Measurements from ENCODE around the gene MRPL37. TPM values are rescaled to one million over a fixed set of nuclear protein-coding genes. Genes with fewer than 3 reads are reported as not detected.

Gene MRPL37
- polyA plus RNA-seq, 1 experiment, result 21.0 TPM

DNA sequence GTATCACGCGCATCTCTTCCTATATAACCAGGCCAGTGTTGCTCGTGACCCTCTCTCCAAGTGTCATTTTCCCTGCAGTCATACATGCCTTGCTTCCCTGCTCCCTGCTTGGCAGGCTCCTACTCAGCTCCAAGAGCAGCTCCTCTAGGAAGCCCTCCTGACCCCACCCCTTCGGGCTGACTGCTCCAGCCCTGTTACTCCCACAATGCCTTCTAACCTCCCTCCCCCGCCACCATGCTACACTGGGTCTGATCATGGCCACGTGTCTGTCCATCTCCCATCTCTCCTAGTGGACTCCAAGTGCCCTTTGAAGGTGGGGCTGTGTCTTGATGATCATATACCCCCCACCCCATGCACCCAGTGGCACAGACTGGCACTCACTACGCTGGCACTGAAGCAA is 44.7 kb downstream of the MRPL37 start:
- Histone ChIP-seq H3K4me3 (ENCODE audit: low read depth, low read length) (no peak overlapping the region), H3K36me3 (ENCODE audit: control insufficient read depth, insufficient read depth, low read length) (peaks cover 20% of the 10 kb centered on the region), H3K27me3 (ENCODE audit: control insufficient read depth, insufficient read depth, low read length) (no peaks in the 10 kb centered on the region)
- CTCF ChIA-PET, result interaction anchor here (1.1 kb wide), 1 partner anchor 15 kb away, joined by 4 read pairs; no protein-coding TSS in a partner anchor
- TF ChIP-seq, protein P1, sequence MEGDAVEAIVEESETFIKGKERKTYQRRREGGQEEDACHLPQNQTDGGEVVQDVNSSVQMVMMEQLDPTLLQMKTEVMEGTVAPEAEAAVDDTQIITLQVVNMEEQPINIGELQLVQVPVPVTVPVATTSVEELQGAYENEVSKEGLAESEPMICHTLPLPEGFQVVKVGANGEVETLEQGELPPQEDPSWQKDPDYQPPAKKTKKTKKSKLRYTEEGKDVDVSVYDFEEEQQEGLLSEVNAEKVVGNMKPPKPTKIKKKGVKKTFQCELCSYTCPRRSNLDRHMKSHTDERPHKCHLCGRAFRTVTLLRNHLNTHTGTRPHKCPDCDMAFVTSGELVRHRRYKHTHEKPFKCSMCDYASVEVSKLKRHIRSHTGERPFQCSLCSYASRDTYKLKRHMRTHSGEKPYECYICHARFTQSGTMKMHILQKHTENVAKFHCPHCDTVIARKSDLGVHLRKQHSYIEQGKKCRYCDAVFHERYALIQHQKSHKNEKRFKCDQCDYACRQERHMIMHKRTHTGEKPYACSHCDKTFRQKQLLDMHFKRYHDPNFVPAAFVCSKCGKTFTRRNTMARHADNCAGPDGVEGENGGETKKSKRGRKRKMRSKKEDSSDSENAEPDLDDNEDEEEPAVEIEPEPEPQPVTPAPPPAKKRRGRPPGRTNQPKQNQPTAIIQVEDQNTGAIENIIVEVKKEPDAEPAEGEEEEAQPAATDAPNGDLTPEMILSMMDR (IDR thresholded peaks at IDR 0.05; ENCODE audit: insufficient read depth, low read depth, low read length), result no peak
- no peak for DNase-seq (ENCODE audit: low read depth)
- POLR2A ChIA-PET, result no interaction called here

DNA sequence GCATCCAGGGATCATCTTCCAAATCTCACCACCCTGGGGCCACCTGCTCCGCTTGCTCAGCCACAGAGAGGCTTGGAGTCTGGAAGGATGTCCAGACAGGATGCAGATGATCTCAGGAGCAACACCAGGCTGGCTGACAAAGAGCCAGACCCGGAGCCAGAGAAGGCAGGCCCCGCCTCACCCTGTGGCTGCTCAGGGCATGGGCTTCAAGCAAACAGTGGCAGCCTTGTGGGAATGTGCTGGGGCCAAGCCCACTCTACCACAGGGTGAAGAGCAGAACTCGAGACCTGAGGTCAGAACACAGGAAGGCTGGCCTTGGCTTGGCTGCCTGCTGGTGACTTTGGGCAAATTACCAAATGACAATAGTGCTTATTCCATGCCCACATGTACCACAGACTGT is 45.5 kb downstream of the MRPL37 start:
- CTCF ChIA-PET, result no interaction called here
- H3K36me3 ChIP-seq (ENCODE audit: control insufficient read depth, insufficient read depth, low read length), result peaks cover 19% of the 10 kb centered on the region
- no peak overlapping the region for H3K4me3 ChIP-seq (ENCODE audit: low read depth, low read length)
- TF ChIP-seq, protein P1 (IDR thresholded peaks at IDR 0.05; ENCODE audit: insufficient read depth, low read depth, low read length), result no peak
- DNase-seq (ENCODE audit: low read depth), result no peak
- POLR2A ChIA-PET, result no interaction called here
- H3K27me3 ChIP-seq (ENCODE audit: control insufficient read depth, insufficient read depth, low read length), result no peaks in the 10 kb centered on the region

DNA sequence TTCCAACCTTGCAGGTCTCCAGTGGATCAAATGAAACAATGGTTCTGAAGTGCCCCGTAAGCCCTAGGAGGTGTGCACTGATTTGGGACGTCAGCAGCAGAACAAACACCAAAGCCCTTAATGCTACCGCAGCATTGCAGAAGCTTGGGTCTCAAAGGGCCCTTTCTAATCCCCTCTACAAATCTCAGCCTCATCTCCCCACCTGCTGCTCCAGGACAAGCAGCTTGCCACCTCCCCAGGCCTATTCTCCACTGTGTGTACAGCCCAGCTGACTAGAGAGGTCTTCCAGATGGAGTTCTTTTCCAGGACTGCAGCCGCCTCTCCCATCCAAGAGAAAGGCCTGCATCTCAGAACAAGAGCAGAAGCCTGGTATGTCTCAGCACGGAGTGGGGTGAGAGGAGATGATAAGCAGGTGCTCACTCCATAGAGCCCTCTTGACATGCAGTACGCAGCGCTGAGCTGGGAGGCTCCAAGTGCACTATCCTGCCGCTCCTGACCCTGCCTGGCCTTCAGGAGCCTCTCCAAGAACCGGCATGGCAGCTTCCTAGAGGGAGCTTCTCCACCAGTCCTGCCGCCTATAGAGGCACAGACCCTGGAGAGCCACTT is 46.3 kb downstream of the MRPL37 start:
- no peak for DNase-seq (ENCODE audit: low read depth)
- no peak overlapping the region for H3K4me3 ChIP-seq (ENCODE audit: low read depth, low read length)
- H3K36me3 ChIP-seq (ENCODE audit: control insufficient read depth, insufficient read depth, low read length), result peaks cover 20% of the 10 kb centered on the region
- no peaks in the 10 kb centered on the region for H3K27me3 ChIP-seq (ENCODE audit: control insufficient read depth, insufficient read depth, low read length)
- ChIA-PET POLR2A (no interaction called here), CTCF (no interaction called here)
- TF ChIP-seq, protein P1 (IDR thresholded peaks at IDR 0.05; ENCODE audit: insufficient read depth, low read depth, low read length), result no peak

DNA sequence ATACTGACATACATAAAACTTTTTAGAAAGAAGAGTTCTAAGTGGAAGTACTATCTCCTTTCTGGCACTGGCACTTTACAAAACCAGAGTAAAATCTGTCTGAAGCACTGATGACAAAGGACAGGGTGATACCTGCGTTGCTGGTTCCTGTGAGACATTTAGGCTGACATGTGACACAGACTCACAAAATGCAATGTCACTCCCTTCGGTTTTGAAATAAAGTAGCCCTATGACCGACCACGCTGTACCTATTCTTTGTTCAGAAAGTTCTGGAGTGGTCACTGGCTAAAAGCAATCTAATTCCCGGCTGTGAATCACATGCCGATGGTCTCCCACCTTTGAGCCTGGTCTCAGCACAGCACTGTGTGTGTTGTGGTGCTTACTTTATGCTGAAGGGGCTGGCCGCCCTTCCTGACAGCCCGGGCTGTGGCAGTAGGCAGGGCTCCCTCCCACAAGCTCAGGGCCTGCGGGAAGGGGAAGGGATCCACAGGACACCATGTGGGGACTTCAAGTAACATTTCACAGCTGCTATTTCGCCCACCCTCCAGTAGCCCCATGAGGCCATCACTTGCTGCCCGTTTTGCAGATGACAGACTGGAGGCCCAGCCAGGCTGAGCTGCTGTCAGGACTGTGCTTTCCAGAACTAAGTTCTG is 48.0 kb downstream of the MRPL37 start:
- no peak for DNase-seq (ENCODE audit: low read depth)
- CTCF ChIA-PET, result no interaction called here
- TF ChIP-seq, protein P1 (IDR thresholded peaks at IDR 0.05; ENCODE audit: insufficient read depth, low read depth, low read length), result no peak
- no peaks in the 10 kb centered on the region for H3K27me3 ChIP-seq (ENCODE audit: control insufficient read depth, insufficient read depth, low read length)
- POLR2A ChIA-PET, result no interaction called here
- H3K4me3 ChIP-seq (ENCODE audit: low read depth, low read length), result no peak overlapping the region
- H3K36me3 ChIP-seq (ENCODE audit: control insufficient read depth, insufficient read depth, low read length), result peaks cover 17% of the 10 kb centered on the region

DNA sequence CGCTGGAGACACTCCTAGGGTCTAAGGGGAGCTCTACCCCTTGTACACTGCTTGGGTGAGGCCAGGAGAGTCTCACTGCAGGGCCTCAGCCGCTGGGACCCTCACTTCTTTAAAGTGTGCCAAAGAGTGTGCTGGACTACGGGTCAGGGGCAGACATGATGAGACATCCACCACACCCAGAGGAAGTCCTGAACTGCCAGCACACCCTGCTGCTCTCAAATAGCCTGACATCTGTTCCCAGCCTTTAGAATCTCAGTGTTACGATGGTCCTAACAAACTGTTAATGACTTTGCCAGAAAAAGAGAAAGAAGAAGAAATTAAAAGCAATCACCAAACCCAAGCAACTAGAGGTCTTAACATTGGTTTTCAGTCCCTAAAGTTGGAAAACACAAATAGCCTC is 49.0 kb downstream of the MRPL37 start:
- TF ChIP-seq, protein P1 (IDR thresholded peaks at IDR 0.05; ENCODE audit: insufficient read depth, low read depth, low read length), result no peak
- Histone ChIP-seq H3K27me3 (ENCODE audit: control insufficient read depth, insufficient read depth, low read length) (no peaks in the 10 kb centered on the region), H3K36me3 (ENCODE audit: control insufficient read depth, insufficient read depth, low read length) (peaks cover 14% of the 10 kb centered on the region), H3K4me3 (ENCODE audit: low read depth, low read length) (no peak overlapping the region)
- ChIA-PET CTCF (no interaction called here), POLR2A (no interaction called here)
- DNase-seq (ENCODE audit: low read depth), result no peak
